NCI-H524 treated with DMSO at 0.1 percent for 48 hours (cell line): ENCODE measurements around the gene LRRC15.

Experiments used
- DNase-seq: peaks from one replicate; lab custom pipeline; 2025; lab: John Stamatoyannopoulos, UW

Gene LRRC15

GRCh38 chr3:194333212-194333980 is 36.1 kb downstream of the LRRC15 start:
- no peak for DNase-seq

- DNase-seq = no peak
Measured at GRCh38 chr3:194332858-194333211, 36.7 kb downstream of the LRRC15 start.

DNA sequence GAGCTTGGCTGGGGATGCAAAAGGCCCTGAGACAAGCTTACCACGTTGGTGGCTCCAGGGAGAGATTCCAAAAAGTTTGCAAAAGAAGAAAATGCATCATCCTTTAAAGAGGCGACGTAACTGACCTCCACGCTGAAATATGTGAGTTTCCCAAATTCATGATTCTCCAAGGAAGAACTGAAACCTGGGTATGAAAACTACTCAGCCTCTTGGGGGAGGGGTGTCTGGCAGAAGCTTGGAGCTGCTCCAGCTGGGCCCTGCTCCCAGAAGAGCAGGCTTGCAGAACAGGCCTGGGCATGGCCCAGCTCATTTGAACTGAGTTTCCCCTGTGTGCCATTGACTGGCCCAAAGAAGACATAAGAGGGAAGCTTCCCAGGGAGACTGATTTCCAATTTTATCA is 39.0 kb downstream of the LRRC15 start:
- DNase-seq = no peak

DNA sequence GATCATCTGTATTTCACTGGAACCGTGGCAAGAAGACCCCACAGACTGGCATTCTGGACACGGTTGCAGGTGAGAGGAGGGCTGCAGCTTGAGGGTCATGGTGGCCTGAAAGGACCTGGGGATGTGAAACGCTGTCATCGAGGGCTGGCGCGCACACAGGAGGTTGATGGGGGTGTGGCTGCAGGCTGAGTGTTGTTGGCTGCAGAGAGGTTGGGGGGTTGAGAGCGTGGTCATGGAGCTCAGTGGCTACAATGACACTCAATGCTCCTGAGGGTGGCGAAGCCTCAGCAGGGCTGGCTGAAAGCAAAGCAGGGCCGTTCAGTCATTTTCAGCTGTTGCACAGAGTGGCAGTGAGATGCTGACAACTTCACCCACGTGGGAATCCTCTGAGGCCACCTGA is 39.4 kb downstream of the LRRC15 start:
- DNase-seq = no peak

DNA sequence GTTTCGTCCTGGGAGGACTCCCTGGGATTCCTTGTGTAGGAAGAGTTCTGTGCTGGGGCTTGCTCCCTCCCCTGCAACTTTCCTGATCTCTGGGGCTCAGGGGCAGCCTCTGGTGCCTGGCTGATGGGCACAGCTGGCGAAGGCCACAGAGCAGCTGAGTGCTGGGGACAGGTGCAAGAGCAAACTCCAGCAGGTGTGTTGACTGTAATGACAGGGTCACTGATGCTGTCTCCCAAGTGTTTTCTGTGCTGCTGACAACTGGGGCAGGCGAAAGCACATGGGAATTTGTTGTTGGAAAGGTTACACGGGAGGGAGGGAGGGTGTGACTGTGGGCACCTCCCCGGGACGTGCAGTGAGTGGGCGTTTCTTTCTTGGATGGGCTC is 40.0 kb downstream of the LRRC15 start:
- DNase-seq = no peak

- no peak for DNase-seq
Measured at GRCh38 chr3:194328942-194329582, 40.5 kb downstream of the LRRC15 start.

DNA sequence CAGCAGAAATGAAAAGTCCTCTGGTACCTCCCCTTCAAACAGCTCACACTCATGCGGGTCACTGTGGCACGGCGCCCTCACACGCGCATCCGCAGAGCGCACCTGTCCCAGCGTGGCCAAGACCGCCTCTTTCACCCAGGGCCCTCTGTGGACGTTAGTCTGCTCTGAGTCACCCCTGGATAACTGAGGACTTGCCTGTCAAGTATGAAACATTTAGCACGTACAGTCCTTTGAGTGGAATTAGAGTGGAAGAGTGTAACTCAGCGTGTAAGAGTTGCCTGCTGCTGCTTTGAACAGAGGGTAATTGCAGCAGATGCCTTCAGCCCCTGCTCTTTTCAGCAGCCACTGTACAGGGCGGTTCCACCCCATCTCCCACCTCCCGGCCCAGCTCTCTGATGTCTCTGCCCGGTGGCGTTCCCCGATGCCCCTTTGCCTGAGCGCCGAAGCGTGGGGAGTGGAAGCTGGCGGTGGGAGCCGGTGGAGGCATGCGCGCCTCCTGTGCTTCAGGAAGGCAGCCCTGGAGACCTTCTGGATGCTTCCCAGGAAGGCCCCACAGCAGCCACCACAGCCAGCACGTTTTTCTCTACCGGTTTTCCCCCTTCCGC is 41.4 kb downstream of the LRRC15 start:
- DNase-seq = no peak

DNA sequence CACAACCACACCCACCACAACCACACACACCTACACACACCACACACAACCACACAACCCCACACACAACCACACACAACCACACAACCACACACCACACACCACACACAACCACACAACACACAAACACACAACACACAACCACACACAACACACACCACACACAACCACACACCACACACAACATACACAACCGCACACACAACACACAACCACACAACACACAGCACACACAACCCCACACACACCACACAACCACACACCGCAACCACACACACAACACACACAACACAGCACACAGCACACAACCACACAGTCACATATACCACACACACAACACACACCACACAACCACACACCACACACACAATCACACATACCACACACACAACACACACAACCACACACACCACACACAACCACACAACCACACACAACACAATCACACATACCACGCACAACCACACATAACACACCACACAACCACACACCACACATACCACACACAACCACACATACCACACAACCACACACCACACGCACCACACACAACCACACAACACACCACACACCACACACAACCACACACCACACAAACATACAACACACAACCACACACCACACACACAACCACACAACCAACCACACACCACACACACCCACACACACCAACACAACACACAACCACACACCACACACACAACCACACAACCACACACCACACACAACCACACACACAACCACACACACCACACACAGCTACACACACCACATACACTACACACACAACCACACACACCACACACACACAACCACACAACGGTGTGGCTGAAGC is 42.1 kb downstream of the LRRC15 start:
- DNase-seq = no peak

DNA sequence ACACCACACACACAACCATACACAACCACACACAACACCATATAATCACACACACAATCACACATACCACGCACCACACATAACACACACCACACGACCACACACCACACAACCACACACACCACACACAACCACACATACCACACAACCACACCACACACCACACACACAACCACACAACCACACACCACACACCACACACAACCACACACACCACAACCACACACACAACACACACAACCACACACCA is 42.6 kb downstream of the LRRC15 start:
- no peak for DNase-seq

GRCh38 chr3:194326192-194326967 is 43.2 kb downstream of the LRRC15 start:
- DNase-seq = no peak

DNA sequence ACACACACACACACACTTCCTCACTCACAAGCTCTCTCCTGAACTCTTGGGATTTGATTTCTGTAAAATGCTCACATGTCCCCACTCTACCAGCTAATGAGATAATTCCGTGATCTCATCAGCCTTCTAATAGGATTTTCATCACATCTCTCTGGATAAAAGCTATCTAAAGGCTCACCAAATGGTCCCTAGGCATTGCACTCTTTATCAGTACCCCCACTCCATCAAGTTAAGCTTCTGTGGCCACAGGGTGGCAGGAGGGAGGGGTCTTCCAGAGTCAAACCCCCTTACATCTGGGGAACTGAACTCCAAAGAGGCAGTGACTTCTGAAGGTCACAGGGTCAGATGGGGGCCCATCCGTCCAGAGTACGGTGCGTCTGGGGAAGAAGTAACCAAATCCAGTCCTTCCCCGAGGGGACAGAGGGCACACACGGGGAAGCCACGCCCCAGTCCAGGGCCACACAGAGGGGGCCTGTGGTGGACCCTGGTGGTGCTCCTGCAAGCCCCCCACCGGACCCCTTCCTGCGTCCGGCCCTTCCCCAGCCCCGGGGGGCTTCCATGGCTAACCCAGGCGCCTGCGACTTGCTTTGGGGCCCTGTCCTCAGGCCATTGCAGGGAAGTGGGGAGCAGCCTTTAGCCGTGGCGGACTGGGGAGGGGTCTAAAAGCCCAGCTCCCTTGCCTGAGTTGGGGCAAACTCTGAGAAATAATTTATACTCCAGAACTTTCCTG is 44.0 kb downstream of the LRRC15 start:
- DNase-seq = no peak

DNA sequence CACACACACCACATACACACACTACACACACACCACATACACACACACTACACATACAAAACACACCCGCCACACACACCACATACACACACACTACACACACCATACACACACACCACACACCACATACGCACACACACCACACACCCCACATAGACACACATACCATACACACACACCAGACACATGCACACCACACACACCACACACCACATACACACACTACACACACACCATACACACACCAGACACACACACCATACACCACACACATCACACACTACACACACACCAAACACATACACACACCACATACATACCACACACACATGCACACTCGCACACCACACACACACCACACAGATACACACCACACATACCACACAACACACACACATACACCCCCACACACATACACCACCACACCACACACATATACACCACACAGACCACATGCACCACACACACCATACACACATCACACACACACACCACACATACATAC is 44.7 kb downstream of the LRRC15 start:
- no peak for DNase-seq

- DNase-seq = no peak
Measured at GRCh38 chr3:194323785-194324735, 45.5 kb downstream of the LRRC15 start.

GRCh38 chr3:194322678-194323211 is 46.8 kb downstream of the LRRC15 start:
- DNase-seq = no peak

GRCh38 chr3:194321693-194322640 is 47.6 kb downstream of the LRRC15 start:
- DNase-seq = no peak

DNA sequence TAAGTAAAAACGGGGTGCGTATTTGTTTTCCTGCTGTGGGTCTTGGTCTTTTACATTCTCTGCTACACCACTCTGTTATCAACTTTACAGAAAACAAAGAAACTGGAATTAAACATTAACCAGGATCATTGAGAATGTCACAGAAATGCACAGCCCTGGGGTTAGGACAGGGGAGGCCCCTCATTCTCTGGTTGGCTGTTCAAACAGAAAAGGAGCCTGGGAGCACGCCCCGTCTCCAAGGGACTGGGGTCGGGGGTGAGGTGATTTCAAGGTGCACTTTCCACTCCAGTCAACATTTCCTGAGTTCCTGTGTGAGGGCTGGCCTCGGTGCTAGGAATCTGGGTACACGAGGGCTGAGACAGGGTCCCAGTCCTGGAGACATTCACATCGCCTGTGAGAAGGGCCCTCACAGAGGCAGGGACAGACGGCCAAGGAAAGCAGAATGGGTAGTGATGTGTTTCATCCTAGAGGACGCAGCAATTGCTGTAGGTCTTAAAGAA is 48.7 kb downstream of the LRRC15 start:
- DNase-seq = no peak

DNA sequence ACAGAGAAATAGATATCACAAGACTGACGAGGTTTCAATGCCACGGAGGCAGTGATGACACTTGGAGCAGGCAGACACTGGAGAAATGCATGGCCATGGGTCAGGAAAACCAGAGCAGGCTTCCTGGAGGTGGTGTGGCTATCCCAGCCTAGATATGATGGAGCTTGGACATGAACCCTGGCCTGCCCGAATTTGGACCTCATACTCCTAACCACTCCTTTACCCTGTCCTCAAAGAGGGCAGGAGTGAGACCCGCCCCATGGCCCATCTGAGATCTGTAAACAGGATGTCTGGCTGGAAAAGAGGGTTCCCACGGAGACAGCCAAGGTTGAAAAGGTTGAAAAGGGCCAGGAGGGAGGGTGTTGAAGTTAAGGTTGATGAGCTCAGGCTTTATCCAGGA is 49.4 kb downstream of the LRRC15 start:
- DNase-seq = no peak

DNA sequence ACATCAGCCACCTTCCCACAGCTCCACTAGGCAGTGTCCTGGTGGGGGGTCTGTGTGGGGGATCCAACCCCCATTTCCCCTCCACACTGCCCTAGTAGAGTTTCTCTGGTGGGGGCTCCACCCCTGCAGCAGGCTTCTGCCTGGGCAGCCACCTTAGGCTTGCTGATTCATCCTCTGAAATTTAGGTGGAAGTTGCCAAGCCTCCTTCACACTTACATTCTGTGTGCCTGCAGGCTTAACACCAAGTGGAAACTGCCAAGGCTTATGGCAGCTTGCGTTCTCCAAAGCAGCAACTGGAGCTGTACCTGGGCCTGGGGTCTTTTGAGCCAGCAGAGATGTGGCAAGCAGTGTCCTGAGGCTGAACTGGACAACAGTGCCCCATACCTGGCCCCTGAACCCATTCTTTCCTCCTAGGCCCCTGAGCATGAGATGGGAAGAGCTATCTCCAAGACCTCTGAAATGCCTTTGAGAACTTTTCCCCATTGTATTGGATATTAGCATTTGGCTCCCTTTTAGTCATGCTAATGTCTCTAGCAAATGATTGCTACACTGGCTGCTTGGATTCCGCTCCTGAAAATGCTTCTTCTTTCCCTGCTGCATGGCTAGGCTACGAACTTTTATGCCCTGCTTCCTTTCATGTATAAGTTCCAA is 50.9 kb downstream of the LRRC15 start:
- DNase-seq = no peak
